ENCODE data around the gene CNKSR3. TPM values are rescaled to one million over a fixed set of nuclear protein-coding genes. Genes with fewer than 3 reads are reported as not detected.

CNKSR3 gene
- polyA plus RNA-seq, 1 of the 3 experiments (the other 2 are of a cell fraction): 1.6 TPM

- no peaks in the 10 kb centered on the region for H3K9me3 ChIP-seq
- POLR2A ChIA-PET: no interaction called here
- H3K79me2 ChIP-seq (ENCODE audit: insufficient read depth): no peaks in the 10 kb centered on the region
- no peak overlapping the region for H3K4me3 ChIP-seq (ENCODE audit: low read depth in 2 of 2, low read length in 1 of 2)
- no peak overlapping the region for H3K27ac ChIP-seq (ENCODE audit: low read depth in 2 of 2, low read length in 1 of 2)
- WGBS (ENCODE audit: low lambda C conversion rate): 91% methylated on average over 6 of the region's 6 CpGs
- no peak overlapping the region for H3K4me2 ChIP-seq
- H3K4me1 ChIP-seq (ENCODE audit: control insufficient read depth in 1 of 2, insufficient read depth in 2 of 2, low read depth in 1 of 2, low read length in 1 of 2): peaks cover 0 to 7% of the 10 kb centered on the region in 2 experiments; a peak in 2 of 4 replicates
- DNase-seq: no peak
- H3K9me2 ChIP-seq: no peaks in the 10 kb centered on the region
- no peaks in the 10 kb centered on the region for H4K20me1 ChIP-seq (ENCODE audit: insufficient read depth)
- no peak overlapping the region for H3K9ac ChIP-seq
- CTCF ChIA-PET: no interaction called here
- H3K27me3 ChIP-seq (ENCODE audit: insufficient read depth): no peaks in the 10 kb centered on the region
- TF ChIP-seq FOXM1 (IDR thresholded peaks at IDR 0.05; ENCODE audit: low read depth) (no peak), SIN3A (IDR thresholded peaks at IDR 0.05; ENCODE audit: borderline replicate concordance, low read depth, low read length) (no peak), TEAD4 (IDR thresholded peaks at IDR 0.05; ENCODE audit: borderline replicate concordance, insufficient read depth) (no peak), NRF1 (IDR thresholded peaks at IDR 0.05; ENCODE audit: low read depth, low read length) (no peak), ELF1 (IDR thresholded peaks at IDR 0.05) (no peak), GABPA (IDR thresholded peaks at IDR 0.05; ENCODE audit: low read depth) (no peak), NFIC (IDR thresholded peaks at IDR 0.05; ENCODE audit: borderline replicate concordance) (no peak), REST (IDR thresholded peaks at IDR 0.05; ENCODE audit: low read depth, low read length) (no peak), CTCF (IDR thresholded peaks at IDR 0.05) (no peak), POLR2AphosphoS5 (IDR thresholded peaks at IDR 0.05; ENCODE audit: low read depth, low read length) (no peak), TCF12 (IDR thresholded peaks at IDR 0.05) (no peak), PBX3 (IDR thresholded peaks at IDR 0.05) (no peak), FOXJ3 (CRISPR knock-in tag; IDR thresholded peaks at IDR 0.05) (no peak)
- no peaks in the 10 kb centered on the region for H3F3A ChIP-seq (replicated peaks; ENCODE audit: insufficient read depth)
- no peaks in the 10 kb centered on the region for H3K36me3 ChIP-seq (replicated peaks in 1 of 2; ENCODE audit: control insufficient read depth in 1 of 2, insufficient read depth in 2 of 2, low read length in 1 of 2)
- no peak overlapping the region for H2AFZ ChIP-seq (ENCODE audit: low read depth)
Measured at GRCh38 chr6:154558513-154558912, 48.0 kb upstream of the CNKSR3 start.
